Urothelium cell line (cell line): Measurements from ENCODE around the gene JPT2.
A peak's percentile ranks its signal among the peaks of the same experiment; 100 is the strongest.

Experiments used
- DNase-seq: peaks from one replicate; pipeline ENCODE4 v3.0.0; 2011; ENCODE audit warnings: low spot score, mixed read lengths
- FAIRE-seq: peaks from 2 replicates; lab custom pipeline; 2011; peaks lifted over from hg19 to GRCh38; lab: Jason Lieb, UNC

The JPT2 gene

DNA sequence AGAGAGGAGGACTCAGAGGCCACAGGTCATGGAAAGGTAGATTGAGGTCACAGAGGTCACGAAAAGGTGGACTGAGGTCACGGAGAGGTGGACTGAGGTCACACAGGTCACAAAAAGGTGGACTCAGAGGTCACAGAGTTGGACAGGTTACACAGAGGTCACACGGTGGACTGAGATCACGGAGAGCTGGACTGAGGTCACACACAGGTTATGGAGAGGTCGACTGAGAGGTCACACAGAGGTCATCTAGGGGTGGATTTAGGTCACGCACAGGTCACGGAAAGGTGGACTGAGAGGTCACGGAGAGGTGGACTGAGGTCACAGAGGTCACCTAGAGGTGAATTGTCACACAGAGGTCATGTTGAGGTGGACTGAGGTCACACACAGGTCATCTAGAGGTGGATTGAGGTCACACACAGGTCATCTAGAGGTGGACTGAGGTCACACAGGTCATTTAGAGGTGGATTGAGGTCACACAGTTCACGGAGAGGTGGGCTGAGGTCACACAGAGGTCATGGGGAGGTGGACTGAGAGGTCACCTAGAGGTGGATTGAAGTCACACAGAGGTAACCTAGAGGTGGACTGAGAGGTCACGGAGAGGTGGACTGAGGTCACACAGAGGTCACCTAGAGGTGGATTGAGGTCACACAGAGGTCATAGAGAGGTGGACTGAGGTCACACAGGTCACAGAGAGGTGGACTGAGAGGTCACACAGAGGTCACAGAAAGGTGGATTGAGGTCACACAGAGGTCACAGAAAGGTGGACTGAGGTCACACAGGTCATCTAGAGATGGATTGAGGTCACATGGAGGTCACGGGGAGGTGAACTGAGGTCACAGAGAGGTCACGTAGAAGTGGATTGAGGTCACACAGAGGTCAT lies 26.7 kb upstream of the JPT2 start:
- DNase-seq: no peak
- peak; percentile 30 for FAIRE-seq

DNA sequence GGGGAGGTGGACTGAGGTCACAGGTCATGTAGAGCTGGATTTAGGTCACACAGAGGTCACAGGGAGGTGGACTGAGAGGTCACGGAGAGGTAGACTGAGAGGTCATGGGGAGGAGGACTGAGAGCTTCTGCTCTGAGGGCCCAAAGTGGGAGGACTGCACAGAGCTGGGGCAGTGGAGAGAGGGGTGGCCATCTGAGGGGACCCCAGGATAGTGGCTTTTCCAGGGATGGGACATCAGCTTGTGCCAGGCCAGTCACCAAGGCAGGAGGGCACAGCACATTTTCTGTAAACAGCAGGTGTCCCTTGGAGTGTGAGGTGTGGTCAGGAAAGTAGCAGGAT lies 26.1 kb upstream of the JPT2 start:
- DNase-seq: no peak
- FAIRE-seq: peak; percentile 35

DNA sequence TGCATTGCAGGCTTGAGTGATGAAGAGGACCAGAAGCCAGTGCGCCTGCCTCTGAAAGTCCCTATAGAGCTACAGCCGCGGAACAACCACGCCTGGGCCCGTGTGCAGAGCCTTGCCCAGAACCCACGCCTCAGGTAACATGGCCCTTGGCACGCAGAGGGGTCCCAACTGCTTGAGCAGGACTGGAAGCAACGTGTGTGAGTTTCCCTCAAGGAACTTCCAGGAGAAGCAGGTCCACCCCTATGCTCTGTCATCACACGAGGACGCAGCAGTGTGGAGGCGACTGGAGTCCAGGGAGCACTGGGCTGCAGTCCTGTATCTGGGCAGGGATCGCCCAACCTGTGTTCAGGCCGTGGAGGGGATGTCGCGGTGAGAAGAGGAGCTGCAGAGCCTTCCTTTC lies 25.1 kb upstream of the JPT2 start:
- FAIRE-seq (no peak), DNase-seq (no peak)

DNA sequence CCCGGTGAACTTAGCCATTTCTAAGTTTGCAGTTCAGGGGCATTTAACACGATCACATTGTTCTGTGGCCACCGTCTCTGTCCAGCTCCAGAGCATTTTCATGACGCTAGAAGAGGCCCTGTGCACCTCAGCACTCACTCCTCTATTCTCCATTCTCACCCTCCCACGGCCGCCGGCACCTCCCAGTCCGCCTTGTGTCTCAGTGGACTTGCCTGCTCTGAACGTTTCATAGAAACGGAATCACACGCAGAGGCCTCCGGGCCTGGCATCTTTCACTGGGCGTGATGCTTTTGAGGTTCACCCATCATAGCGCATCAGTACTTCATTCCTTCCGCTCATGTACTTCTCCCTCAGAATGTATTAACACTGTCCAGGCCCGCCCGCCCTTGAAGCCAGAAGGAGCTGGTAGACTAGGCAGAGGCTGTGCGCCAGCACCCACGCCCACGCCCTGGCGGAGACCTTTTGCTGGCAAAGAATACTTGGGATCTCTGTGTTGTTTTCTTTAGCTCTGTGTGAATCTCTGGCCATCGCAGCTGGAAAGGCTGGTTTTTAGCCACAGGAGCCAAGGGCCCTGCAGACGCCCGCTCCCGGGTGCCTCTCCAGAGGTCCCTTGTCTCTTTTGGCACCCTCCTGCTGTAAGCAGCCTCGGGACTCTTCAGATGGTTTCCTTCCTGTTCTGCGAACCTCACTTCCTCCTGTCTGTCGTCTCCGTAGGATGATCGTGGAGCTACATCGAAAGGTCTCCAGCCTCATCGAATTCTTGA lies 23.4 kb upstream of the JPT2 start:
- no peak for FAIRE-seq
- DNase-seq: no peak

DNA sequence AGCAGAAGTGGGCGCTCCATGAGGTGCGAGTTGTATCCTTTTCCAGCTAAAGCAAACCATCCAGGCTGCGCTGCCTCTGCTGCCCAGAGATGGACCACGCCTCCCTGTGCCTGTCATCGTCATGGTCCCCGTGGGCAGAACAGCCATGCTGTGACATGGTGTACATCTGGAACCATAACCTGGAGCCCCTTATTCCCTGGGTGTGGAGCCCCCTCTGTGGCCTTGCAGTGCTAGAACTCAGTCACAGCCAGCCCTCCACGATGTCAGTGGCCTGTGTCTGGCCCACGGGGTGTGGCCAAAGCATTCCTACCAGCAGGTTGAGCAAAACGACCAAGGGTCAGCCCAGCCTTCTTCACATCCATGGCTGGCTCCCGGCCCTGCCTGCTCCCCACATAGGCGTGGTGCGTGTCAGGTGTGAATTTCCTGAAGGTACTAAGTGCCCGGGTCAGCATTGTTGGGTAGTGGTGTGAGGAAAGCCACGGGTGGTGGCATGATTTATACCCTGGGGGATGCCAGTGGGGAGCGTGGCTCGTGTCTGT lies 22.7 kb upstream of the JPT2 start:
- DNase-seq: no peak
- no peak for FAIRE-seq

DNA sequence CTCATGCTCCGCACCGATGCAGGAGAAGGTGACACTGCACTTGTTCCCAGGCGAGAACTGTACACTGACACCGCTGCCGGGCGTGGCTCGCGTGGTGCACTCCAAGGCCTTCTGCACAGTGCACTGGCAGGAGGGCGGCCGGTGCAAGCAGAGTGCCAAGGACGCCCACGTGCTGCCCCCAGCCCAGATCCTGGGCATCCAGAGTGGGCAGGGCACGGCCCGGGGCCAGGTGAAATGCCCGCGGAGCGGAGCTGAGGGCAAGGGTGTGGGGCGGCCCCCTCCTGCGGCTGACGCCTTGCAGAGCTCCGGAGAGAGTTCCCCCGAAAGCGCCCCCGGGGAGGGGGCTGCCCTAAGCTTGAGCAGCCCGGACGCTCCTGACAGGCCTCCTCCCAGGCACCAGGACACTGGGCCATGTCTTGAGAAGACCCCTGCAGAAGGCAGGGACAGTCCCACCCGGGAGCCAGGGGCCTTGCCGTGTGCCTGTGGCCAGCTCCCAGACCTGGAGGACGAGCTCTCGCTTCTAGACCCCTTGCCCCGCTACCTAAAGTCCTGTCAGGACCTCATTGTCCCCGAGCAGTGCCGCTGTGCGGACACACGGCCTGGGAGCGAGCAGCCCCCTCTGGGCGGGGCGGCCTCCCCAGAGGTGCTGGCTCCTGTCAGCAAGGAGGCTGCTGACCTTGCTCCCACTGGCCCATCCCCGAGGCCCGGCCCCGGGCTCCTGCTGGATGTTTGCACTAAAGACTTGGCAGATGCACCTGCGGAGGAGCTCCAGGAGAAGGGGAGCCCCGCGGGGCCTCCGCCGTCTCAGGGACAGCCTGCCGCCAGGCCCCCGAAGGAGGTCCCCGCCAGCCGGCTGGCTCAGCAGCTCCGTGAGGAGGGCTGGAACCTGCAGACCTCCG lies 21.9 kb upstream of the JPT2 start:
- DNase-seq (no peak), FAIRE-seq (no peak)

DNA sequence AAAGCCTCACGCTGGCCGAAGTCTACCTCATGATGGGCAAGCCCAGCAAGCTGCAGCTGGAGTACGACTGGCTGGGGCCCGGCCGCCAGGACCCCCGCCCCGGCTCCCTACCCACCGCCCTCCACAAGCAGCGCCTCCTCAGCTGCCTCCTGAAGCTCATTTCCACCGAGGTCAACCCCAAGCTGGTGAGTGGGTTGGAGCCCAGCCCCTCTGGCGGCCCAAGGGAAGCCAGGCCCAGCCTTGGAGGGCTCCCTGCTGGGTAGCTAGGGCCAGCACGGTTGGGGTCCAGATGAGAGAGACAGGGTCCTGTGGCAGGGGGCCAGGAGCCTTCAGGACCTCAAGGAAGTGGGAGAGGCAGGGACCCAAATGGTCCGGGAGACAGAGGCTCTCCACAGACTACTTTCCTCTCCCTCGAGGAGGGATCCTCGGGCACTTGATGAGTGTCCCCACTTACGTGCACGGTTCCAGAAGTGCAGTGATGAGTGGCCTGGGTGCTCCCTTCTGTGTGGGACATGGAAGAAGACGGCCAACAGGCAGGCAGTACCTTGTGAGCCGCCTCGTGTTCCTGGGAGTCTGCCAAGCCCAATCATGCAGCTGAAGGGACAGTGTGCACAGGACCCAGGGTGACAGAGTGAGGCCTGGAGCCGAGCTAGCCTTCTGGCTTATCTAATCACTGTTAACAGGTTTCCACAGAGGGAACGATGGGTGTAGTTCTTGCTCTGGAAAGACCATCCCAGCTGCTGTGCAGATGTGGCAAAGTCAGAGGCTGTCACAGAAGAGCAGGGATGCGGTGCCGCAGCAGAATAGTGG lies 21.1 kb upstream of the JPT2 start:
- DNase-seq: no peak
- no peak for FAIRE-seq

DNA sequence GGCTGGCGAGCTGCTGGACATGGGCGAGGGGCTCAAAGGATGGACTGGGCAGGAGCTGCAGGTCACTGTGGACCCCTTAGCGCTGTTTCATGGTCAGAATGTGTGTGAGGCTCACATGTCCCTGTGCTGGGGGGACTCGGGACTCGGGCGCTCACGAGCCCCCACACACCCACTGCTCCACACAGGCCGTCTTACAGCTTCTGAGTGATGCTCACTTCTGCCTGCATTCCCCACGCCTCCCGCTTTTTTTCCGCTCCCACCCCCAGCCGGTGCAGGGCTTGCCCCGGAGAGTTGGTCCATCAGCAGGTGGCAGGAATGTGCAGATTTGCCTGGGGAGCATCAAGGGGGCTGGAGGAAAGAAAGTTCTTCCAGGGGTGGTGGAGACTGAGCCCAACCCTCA lies 20.2 kb upstream of the JPT2 start:
- FAIRE-seq (no peak), DNase-seq (no peak)

DNA sequence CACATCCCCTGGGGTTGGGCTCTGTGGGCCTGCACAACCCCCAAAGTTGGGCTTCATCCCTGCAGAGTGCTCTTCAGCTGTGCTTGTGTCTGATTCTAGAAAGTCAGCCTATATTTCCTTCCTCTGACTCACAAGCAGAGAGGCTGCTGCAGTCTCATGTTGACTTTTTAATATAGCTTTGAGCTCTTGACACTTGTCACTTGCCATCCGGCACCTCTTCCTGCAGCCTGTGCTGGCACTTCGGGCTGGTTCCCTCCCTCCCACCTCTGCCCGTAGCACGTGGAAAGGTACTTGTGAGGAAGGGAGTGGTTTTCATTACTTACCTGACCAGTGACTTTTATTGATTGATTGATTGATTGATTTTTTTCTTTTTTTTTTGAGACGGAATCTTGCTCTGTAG lies 19.0 kb upstream of the JPT2 start:
- DNase-seq (no peak), FAIRE-seq (no peak)

DNA sequence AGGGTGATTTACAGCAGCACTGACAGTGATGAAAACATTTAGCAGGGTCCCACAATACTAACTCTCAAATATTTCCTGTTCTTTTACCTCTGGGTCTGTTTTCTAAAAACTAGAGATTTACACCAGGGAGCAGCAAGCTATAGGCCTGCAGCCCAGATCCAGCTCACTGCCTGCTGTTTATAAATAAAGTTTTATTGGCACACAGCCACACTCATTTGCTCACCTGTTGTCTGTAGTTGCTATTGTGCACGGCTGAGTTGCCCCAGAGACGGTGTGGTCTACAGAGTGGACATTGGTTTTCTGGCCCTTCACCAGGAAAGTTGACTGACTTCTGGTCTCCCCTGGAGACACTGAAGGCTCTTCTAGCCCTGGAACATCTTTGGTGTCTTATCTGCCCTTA lies 16.3 kb upstream of the JPT2 start:
- DNase-seq (no peak), FAIRE-seq (no peak)

DNA sequence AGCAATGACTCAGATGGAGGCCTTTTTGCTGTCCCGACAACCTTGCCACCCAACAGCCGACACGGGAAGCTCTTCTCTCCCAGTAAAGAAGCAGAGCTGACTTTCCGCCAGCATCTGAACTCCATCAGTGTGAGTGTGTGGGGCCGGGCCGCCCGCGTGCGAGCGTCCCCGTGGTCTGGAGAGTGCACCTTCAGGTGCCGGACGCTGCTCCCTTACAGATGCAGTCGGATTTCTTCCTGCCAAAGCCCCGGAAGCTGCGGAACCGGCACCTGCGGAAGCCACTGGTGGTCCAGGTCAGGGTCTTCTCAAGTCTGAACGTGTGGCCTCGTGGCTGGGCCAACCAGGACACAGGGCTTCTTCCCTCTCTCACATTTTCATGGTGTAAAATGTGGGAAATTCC lies 15.5 kb upstream of the JPT2 start:
- FAIRE-seq (no peak), DNase-seq (no peak)

DNA sequence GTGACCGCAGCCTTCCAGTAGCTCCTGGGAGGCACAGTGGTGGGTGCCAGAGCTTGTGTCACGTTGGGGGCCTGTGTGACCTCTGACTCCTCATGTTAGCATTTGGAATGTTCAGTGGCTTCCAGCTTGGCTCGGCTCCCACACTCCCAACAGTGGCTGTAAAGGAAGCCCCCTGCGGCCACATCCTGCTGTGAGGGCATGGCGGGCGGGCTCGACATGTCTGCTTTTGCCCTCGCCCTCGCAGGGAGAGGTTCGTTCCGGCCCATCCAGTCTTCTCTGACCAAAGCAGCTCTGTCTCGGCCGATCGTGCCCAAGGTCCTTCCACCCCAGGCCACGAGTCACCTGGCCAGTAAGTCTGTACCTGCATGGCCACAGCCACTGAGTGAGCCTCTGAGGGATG lies 12.2 kb upstream of the JPT2 start:
- FAIRE-seq: no peak
- DNase-seq: no peak

DNA sequence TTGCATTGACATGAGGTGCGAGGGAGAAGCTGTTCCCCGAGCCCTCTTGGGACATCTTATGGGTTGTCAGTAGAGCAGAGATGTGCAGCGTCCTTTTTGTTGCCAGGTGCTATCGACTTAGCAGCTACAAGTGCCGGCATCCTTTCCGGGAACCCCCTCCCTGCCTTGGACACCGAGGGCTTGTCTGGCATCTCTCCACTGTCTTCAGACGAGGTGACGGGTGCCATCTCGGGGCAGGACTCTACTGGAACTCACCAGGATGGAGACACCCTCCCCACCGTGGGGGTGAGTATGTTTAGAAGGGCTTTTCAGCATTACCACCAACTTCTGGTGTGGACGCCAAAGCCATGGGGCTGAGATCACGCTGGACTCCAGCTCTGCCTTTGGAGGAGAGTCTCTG lies 11.8 kb upstream of the JPT2 start:
- DNase-seq (no peak), FAIRE-seq (no peak)

DNA sequence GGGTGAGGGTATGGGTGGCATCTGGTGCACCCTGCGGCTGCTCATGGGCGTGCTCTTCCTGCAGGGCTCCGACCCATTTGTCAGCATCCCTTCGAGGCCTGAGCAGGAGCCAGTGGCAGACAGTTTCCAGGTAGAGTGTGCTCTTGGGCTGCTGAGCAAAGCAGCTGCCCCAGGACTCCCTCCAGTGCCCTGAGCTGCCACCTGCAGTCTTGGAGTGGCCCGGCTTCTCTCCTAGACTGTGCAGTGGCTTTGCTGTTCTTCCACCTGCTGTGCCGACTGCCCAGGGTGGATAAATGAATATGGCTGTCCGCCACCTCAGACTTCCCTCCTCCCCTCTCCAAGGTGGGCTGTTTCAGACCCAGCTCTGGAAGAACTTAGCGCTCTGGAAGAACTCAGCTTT lies 10.8 kb upstream of the JPT2 start:
- FAIRE-seq: no peak

DNA sequence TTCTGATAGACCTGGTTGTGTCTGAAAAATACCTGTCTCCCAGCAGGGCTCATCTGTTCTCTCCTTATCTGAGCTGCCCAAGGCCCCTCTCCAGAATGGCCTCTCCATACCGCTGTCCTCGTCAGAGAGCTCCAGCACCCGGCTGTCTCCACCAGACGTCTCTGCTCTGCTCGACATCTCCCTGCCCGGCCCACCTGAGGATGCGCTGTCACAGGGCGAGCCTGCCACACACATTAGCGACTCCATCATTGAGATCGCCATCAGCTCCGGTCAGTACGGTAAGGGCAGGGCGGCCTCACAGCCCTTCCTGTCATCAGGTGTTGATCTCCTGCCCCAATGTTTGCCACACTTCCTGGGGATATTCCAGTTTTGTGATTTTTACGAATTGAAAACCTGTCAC lies 10.2 kb upstream of the JPT2 start:
- no peak for DNase-seq

More for the DNA sequence above, 10.8 kb upstream of the JPT2 start:
- DNase-seq: no peak

DNA sequence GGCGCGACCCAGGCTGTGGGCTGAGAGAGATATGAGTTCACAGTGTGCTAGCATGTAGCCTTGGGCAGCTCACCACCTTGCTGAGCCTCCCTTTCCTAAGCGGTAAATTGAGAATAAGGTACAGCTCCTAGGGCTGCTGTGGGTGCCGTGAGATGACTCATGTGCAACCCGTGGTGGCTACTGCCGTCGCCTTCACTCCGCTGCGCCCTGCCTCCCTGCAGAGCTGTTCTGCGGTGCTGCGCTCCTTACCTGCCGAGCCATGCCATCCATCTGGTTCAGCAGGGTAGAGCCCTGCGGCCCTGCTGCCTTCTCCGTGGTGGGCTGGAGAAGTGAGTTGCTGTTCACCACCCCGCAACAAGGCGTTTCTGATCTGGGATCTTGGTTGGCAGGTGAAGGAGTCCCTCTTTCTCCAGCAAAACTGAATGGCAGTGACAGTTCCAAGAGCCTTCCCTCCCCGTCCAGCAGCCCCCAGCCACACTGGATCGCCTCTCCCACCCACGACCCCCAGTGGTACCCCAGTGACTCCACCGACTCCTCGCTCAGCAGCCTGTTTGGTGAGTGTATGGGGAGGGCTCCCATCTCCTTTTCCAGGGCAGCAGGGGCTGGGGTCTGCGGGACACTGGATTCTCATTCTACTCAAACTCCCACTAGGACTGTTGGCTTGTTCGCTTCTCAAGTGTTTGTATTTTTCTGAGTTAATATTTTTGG lies 9.3 kb upstream of the JPT2 start:
- DNase-seq: no peak
- no peak for FAIRE-seq

More for the DNA sequence above, 10.2 kb upstream of the JPT2 start:
- FAIRE-seq: no peak

DNA sequence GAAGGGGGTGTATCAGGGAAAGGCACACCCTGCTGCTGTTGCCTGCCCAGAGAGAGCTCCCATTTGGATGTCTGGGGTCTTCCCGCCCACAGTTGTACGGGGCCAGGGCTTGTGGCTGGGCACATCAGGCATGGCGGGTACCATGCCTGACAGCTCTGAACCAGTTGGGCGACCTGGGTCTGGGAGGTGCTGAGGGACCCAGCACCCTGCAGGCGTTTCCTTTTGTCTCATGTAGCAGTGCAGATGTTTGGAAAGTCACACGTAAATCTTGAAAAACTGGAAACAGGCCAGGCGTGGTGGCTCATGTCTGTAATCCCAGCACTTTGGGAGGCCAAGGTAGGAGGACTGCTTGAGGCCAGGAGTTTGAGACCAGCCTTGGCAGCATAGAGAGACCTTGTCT lies 8.4 kb upstream of the JPT2 start:
- DNase-seq (no peak), FAIRE-seq (no peak)

DNA sequence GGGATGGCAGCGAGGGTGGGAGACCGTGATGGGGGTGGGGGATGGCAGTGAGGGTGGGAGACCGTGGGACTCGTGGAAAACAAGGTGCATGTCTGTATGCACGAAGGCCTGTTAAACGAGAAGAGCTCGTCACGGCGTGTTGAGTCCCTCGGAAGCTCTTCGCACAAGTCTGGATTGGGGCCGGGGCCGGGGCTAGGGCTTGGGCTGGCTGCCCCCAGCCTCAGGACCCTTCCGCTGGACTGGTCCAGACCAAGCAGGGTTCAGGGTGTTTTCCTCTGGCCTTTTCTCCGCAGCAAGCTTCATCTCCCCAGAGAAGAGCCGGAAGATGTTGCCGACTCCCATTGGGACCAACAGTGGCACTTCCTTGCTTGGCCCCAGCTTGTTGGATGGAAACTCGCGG lies 7.7 kb upstream of the JPT2 start:
- FAIRE-seq: no peak
- DNase-seq: no peak

DNA sequence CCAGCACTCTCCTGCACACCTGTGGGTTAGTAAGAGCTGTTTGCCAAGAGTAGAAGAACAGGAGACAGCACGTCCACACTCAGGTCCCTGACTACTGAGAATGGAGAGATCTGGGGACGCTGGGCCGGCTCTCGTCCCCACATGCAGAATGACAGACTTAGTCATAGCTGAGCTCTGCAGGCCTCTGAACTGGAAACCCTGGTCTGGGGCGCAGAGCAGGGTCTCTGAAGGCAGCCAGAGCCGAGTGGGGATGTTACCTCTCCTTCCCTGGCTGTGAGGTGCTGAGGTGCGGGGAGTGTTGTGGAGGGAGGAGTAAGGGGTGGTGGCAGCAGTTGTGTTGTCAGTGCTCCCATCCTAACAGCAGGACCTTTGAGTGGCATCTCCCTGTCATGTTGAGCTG lies 7.2 kb upstream of the JPT2 start:
- no peak for DNase-seq
- no peak for FAIRE-seq
